Stimulated activated CD8-positive, alpha-beta memory T cell treated with anti-CD3 and anti-CD28 coated beads, Interleukin-15, amount 100 ng/mL, for 24 hours (primary cell): ENCODE results near the gene COG1.

Experiments used
- DNase-seq: peaks from one replicate; pipeline ENCODE4 v3.0.0-alpha.2; 2020; ENCODE audit warnings: low read depth

Gene COG1

DNA sequence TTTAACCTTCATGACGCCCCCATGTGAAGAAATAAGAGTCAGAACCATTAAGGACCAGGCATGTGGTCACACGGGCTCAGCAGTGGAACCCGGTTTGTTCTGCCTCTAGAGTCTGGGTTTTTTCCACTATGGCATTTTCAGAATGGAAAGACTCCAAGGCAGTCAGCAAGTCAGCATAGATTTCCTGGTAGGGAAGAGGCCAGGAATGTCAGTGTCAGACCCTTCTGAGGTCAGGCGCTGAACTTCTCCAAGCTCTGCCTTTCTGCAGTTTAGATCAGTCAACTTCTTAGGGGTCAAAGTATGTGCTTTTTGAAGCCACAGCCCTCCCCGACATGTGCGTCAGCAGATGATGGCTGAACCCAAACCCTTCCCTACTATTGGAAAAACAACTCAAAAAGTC is 24.2 kb upstream of the COG1 start:
- no peak for DNase-seq

DNA sequence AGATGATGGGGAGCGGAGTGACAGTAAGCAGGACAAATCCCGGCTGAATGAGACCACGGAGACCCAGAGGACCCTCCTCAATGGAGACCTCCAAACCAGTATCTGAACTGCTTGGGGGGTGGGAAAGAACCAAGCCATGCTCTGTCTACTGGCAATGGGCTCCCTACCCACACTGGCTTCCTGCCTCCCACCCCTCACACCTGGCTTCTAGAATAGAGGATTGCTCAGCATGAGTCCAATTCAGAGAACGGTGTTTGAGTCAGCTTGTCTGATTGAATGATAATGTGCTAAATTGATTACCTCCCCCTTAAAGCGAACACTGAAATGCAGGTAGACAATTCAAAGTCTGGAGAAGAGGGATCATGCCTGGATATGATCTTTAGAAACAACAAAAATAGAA is 22.5 kb upstream of the COG1 start:
- no peak for DNase-seq

DNA sequence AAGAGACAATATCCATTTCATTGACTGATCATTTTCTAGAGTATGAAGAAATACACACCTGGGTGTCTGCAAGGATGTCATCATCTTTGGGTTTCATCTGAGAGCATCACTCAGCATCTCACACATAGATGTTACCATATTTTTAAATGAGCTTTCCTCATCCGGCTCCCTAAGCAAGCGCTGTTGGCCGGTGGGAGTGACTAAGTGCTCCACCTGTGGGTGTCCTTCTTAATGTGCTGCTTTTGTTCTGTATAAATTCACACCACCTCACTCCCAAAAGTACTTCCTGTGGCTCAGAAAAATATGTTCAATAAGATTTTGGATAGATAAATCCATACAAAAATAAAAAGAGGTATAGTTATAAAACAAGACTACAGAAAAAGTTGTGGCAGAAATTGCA is 20.6 kb upstream of the COG1 start:
- no peak for DNase-seq

DNA sequence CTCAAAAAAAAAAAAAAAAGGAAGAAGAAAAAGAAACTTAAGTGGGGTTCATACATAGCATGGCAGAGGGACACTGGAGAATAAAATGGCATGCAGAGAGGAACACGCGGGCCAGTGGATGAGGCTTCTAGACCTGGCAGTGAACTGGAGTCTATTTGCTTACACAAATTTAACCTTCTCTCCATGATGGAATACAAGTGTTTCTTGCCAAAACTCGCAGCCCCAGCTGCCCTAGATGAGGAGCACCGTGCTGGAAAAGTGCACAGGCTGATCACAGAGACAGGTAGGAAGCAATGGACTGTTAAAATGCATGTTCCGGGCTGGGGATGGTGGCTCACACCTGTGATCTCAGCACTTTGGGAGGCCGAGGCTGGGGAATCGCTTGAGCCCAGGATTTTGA is 18.7 kb upstream of the COG1 start:
- DNase-seq = no peak

DNA sequence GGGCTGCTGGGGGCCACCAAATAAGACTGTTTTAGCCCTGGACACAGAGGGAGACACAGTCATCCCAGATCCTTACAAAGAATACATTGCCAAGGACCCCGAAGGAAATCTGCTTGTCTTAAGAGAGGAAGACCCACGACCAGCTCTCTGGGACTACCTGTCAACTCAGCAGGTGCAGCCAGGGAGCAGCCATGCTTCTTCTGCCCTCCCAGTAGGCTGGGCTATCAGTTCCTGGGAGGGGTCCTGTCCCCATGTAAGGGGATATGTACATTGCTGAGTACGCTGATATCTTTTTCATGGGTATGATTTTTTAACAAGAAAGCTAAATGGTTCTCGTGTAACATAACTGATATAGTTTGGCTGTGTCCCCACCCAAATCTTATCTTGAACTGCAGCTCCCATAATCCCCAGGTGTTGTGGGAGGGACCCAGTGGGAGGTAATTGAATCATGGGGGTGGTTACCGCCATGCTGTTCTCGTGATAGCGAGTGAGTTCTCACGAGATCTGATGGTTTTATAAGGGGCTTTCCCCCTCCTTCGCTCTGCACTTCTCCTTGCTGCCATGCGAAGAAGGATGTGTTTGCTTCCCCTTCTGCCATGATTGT is 16.8 kb upstream of the COG1 start:
- DNase-seq = no peak

DNA sequence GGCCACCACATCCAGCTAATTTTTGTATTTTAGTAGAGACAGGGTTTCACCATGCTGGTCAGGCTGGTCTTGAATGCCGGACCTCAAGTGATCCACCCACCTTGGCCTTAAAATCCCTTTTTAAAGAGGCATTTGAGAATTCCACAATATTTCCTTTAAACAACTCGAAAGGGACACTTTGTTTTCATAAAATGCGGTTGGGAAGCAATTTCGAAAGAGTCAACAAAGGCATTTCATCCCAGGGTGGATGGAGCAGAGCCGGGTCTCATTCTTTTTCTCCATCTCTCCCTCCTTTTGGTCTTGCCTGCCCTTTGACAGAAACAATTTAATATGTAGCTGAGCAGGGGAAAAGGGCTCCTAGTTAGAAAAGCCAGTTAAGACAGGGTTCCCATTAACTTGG is 13.5 kb upstream of the COG1 start:
- no peak for DNase-seq

DNA sequence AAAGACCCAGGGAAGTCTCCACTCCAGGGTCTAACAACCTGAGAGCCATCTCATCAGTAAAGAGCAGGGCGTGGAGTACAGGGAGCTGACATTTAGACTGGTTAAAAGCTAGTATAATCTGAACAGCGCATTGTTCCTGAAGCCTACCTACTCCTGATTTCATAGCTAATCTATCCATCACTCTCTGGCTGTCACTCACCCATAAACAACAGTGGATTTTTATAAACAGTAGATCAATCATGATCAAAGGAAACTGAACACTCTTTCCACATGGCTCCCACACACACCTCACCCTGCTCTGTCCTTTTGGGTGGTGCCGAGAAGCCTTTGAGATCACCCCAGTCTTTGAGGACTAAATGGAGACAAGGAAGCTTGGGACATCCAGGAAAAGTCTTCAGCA is 13.0 kb upstream of the COG1 start:
- DNase-seq = no peak

DNA sequence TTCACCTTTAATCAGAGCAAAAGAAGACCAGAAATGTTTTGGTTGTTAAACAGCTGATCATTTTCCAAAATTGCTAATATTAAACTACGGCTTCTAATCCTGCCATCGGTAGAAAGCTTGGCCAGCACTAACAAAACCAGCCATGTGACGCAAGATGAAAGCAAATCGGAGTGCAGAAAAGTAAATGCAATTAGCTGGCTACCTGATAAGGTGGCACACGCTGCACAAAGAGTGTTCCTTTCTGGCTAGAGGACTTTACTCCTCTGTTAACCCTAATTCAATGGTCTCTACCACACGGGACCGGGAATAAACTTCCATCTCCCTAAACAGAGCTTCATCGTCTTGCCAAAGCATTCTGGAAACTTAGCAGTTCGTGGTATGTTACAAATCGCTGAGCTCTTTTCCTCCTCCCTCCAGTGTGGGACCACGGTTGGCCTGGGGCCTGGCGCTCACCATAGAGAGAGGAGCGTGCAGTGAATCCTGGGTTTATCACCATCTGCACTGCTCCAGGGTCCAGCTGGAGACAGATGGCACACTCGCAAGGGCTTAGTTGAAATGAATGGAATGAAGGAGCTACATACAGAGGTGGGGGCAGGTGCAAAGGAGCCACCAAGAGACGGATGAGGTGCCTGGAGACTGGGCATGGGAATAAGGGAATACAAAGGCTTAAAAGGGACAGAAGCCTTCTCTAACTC is 10.1 kb upstream of the COG1 start:
- no peak for DNase-seq

DNA sequence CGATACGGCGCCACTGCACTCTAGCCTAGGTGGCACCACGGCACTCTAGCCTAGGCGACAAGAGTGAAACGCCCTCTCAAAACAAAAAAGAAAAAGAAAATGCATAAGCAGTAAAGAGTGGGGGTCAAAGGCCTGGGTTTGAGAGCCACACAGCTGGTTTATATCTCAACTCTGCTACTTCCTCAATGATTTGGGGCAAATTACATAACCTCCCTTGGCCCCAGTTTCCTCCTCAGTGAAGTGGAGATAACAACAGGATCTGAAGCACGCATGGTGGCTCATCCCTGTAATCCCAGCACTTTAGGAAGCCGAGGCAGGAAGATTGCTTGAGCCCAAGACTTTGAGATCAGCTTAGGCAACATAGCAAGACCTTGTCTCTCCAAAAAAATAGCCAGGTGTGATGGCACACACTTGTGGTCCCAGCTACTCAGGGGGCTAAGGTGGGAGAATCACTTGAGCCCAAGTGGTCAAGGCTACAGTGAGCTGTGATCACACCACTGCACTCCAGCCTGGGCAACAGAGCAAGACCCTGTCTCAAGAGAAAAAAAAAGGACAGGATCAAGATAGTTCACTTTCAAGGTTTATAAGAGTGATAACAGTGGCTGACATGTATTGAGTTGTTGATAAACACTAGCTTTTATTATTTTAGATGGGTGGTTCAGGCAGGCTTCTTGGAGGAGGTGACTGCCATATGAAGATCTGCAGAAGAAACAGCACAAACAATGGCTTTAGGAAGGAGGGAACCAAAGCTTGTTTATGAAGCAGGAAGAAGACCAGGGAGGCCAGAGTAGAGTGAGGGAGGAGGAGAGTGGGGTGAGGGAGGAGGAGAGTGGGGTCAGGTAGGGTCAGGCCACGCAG is 8.5 kb upstream of the COG1 start:
- no peak for DNase-seq

DNA sequence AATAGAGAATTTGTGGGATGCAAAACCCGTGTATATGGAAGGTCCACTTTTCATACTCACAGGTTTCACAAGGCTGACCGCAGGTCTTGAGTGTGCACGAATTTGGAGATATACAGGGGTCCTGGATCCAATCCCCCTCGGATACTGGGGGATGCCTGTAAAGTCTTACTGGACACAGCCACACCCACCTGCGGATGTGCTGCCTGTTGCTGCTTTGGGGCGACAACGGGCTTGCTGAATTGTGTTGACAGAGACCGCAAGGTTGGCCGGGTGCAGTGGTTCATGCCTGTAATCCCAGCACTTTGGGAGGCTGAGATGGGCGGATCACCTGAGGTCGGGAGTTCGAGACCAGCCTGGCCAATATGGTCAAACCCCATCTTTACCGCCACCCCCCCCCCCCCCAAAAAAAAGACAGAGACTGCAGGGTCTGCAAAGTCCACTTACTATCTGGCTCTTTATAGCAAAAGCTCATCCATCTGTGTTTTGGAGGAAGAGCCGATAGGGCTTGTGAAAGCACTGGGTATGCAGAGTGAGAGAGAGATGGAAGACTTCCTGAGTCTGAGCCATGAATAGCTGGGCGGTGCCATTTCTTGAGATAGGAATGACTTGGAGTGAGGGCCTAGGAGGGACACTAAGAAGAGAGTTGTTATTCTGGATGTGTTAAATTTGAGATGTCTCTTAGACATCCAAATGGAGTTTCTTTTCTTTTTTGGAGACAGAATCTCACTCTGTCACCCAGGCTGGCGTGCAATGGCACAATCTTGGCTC is 6.4 kb upstream of the COG1 start:
- no peak for DNase-seq

DNA sequence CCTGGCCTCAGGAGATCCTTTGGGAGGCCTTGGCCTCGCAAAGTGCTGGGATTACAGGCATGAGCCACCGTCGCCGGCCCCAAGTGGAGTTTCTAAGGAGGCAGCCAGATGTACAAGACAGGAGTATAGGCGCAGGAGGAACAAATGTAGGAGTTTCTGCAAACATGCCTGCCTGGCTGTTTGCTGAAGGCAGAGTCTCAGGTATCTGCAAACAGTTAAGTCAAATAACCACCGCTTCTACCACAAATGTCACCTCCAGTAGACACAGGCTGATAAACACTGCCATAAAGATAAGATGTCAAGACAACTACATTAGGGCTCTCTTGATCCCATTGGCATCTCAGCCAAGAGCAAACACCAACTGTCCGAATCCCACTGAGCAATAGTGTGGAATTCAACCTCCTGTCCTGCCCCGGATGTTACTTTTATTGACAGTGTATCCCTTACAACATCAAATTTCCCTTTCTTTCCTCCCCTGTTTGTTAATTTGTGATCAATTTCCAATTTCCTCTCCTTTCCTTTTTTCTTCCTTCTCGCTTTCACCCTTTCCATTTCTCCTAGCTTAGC is 5.6 kb upstream of the COG1 start:
- no peak for DNase-seq

DNA sequence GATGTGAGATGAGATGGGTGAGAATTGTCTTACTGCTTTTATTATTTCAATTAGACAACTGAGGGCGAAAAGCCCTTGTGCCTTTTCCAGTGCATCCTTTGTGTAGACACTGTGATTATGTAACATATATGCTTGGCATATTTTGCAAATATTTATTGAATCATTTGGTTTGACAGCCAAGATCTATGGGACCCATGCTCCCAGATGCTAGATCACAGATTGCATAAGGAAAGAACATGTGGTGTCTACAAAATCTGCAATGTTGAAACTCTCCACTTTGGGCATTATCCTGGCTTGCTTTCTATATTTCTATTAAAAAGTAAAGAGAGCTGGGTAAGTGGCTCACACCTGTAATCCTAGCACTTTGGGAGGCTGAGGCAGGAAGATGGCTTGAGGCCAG is 4.8 kb upstream of the COG1 start:
- DNase-seq = no peak

DNA sequence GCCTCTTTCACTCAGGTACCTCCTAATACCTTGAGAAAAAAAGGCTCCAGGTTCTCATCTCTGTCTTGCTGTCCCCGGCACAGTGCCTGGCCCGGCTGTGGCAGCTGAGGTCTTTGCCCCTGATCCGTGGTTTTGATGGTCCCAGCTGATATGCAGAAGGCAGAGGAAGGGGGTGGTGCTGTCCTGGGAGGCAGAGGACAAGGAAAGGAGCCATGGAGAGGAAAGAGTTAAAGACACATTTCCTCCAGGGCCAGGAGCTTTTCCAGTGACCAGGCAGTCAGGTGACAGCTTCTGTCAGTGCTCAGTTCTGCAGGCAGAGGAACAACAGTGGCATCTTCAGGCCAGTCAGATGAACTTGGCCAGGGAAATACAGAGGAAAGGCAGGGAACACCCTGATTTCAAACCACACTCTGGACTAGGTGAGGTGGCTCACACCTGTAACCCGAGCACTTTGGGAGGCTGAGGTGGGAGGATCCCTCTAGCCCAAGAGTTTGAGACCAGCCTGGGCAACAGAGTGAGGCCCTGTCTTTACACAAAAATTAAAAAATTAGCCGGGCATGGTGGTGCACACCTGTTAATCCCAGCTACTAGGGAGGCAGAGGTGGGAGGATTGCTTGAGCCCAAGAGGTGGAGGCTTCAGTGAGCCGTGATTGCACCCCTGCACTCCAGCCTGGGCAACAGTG is 3.3 kb upstream of the COG1 start:
- no peak for DNase-seq

DNA sequence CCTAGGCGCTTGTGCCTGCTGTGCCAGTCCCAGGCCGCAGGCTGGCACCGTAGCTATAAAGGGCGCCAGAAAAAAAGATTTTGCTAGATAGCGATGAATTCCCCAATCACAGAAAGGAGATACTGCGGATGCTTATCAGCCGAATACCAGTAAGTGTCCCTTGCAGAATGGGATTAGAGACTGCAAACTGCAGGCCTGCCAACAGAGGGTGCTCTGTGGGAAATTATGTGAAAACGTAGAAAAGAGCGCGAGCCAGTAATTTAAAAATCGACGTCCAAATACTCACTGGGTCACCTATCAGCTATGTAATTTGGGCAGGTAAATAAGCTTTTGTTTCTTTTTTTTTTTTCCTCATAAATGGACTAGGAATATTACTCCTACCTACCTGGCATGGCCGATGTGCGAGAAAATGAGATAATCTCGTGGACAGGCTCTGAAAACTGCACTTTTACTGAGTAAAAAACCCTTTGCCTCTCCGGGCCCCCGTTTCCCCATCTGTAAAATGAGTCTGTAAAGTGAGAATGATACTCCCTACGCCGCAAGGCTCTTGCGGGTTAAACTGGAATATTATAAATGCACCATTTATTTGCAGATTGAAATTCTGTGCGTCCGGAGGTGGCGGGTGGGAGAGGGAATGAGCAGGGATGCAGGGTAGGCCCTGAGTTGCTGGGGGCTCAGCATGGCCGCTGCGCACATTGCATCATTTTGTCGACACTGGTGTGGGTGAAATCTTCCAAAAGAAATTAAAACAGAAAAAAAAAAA is 1.2 kb upstream of the COG1 start:
- DNase-seq = no peak

DNA sequence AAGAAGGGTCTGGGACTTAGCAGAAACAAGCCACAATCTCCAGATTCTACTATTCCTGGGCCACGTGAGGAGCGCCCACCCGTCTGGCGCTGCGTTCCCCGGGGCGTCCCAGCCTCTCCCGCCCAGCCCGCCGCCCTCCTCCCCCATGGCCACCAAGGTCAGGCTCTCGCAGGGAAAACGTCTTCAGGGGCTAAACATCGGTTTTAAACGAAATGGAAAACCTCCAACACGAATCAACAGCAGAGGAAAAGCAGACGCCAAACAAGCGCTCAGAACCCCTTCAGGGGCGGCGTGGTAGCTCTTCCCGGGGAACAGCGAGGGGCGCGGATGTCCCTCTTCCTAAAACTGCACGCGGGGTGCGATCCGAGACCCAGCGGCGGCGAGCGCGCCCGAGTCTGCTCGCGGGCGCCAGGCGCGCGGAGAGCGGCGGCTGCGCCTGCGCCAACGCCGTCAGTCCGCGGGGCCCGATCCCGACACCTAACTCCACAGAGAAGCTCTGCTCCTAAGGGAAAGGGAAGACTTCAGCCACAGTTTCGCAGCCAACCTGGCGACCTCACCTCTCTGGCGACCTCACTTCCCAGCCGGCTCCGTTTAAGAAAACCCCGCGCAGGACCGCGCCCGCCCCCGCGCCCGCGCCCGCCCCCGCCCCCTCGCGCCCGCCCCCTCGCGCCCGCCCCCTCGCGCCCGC is 505 bp upstream of the COG1 start:
- peak; percentile 39 for DNase-seq

DNA sequence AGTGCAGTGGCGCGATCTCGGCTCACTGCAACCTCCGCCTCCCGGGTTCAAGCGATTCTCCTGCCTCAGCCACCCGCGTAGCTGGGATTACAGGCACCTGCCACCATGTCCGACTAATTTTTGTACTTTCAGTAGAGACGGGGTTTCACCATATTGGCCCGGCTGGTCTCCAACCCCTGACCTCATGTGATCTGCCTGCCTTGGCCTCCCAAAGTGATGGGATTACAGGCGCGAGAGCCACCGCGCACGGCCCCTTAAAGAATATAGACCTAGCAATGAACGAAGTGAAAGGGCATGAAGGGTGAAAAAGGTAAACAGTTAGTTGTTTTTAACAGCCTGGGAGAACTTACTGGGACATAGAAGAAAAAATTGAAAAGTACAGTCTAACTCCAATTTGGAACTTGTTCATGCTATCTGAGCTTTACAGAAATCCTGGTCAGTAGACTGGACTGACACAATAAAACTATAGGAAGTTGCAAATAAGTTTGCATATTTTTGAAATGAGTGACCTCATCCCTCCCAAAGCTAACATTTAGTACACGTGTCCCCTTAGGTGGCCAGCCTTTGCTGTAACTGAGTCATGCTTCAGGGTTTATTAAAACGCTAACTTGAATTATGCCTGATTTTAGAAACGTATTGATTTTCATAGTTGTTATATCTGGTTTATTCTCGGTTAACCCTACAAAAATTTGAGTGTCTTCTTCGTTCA is 1.8 kb downstream of the COG1 start:
- no peak for DNase-seq

DNA sequence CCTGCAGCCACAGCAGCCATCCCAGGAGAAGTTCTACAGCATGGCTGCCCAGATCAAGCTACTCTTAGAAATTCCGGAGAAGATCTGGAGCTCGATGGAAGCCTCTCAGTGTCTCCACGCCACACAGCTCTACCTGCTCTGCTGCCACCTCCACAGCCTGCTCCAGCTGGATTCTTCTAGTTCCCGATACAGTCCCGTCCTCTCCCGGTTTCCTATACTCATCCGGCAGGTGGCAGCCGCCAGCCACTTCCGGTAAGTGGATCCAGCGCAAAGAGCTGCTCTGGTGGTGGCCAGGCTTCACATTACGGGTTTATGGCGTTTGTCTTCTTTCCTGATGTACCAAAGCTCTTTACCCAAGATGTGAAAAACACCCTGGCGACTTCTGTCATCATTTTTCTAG is 3.6 kb downstream of the COG1 start:
- DNase-seq = no peak

DNA sequence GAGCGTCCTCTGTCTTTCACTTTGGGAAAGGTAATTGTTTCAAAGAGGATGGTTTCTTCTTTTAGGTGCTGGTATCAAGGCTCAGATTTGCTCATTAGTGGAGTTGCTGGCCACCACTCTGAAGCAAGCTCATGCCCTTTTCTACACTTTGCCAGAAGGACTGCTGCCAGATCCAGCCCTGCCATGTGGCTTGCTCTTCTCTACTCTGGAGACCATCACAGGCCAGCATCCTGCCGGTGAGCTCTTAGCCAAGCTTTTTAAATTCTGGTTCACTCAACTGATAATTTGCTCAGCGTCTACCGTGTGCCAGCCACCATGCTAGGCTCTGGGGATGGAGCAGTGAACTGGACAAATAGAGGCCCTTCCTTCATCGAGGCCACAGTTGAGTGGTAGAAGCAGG is 4.3 kb downstream of the COG1 start:
- DNase-seq = no peak

DNA sequence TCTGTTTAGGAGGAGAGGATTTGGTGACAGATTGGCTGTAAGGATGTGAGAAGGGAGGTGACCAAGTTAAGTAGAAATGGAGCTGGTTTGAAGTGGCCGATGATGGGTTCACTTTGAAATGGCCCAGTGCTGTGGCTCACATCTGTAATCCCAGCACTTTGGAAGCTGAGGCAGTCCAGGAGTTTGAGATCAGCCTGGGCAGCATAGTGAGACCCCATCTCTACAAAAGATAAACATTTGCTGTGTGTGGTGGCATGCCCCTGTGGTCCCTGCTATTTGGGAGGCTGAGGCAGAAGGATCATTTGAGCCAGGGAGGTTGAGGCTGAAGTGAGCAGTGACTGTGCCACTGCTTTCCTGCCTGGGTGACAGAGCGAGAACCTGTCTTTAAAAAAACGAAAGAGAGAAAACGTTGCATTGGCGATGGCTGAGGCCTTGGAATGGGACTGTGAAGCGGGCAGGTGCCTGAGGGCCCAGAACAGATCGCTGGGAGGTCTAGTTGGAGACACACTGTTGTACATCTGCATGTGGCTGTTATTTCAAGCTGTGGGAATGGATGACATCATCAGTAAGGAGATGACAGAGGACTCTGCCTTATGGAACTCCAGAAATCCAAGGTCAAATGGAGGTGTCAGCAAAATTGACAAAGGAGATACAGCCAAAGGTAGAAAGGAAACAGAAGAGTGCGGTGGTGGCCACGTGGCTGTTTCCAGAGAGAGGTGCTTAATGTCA is 5.5 kb downstream of the COG1 start:
- no peak for DNase-seq
